GM21786 (cell line): ENCODE measurements around the gene AHCYL1.

ENCODE experiments used
- ATAC-seq: cut with Tn5 transposase; IDR thresholded peaks from one replicate; pipeline ENCODE4 v1.9.1; 2021; ENCODE audit not compliant: unreplicated experiment

AHCYL1 gene

DNA sequence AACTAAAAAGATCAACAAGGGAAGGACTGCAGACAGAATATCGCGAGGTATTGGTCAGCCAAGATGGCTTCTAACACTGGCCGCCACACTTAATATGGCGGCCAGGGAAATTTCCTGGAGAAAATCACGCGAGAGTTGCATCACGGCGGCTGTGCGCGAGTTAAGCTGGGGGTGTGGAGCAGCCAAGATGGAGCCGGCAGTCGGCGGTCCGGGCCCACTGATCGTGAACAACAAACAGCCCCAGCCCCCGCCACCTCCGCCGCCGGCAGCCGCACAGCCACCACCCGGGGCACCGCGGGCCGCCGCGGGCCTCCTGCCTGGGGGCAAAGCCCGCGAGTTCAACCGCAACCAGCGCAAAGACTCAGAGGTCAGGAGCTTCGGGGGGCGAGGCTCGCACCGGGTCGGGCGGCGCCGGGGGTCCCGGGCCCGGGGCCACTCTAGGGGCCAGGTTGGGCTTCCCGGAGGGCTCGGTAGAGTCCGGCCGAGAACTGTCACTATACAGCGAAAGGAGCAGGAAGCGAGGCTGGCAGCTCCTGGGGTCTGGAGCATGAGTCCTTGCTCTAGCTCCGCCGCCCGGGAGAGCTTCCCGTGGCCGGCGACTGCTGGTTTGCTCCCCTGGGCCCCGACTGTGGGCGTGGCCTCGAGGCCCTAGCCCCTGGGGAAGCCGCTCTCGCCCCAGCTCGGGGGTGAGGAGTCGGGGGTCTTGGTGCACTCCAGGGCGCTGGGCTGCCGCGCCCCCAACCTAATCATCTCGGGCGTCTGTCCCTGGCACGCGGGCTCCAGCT is 50.1 kb downstream of the AHCYL1 start, which contains the start of gene STRIP1:
Gene STRIP1, plus strand, starts transcription at position 174 of the 785 bp plus-strand sequence. Its CDS starts 14 bp downstream, at position 188.
- ATAC-seq, result peak; percentile 86

DNA sequence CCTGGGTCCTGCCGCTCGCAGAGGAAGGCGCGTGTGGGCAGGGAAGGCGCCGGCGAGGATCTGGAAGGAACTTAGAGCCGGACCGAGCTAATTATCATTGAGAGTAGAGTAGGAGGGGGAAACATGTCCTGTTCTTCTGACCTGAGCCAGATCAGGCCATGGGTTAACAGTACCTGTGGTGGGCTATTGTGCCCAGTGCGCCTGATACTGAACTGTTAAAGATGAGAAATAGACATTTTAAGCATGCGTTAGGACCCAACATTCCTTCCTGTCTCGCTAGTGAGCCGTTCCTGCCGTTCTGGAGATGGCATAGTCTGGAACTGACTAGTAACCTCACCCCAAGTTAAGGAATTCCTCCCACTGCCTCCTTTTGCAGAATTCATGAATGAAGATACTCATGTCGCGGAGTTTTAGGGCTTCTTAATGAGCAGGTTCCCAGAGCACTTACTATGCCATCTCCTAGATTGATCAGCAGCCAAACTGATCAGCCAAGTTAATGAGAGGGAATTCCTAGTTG is 50.7 kb downstream of the AHCYL1 start:
- ATAC-seq, result no peak

- ATAC-seq, result no peak
Observed at GRCh38 chr1:110038271-110038670, 53.7 kb downstream of the AHCYL1 start.

GRCh38 chr1:110039641-110040040 is 55.1 kb downstream of the AHCYL1 start:
- ATAC-seq, result no peak

- no peak for ATAC-seq
Observed at GRCh38 chr1:110040548-110040947, 56.0 kb downstream of the AHCYL1 start.

- no peak for ATAC-seq
Observed at GRCh38 chr1:110043016-110043415, 58.5 kb downstream of the AHCYL1 start.

DNA sequence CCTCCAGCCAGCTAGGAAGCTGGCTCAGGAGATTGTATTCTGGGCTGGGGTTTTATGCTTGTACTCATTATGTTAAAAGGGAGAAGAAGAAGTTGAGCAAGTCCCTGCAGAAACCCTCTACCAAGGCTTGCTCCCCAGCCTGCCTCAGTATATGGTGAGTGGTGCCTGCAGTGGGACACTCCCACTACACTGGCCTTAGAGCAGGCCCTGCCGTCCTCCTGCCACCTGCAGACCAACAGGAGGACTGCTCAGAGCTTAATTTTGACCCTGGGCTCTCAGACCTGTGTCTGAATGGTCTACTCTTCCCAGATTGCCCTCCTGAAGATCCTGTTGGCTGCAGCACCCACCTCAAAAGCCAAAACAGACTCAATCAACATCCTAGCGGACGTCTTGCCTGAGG is 62.9 kb downstream of the AHCYL1 start:
- ATAC-seq, result no peak

DNA sequence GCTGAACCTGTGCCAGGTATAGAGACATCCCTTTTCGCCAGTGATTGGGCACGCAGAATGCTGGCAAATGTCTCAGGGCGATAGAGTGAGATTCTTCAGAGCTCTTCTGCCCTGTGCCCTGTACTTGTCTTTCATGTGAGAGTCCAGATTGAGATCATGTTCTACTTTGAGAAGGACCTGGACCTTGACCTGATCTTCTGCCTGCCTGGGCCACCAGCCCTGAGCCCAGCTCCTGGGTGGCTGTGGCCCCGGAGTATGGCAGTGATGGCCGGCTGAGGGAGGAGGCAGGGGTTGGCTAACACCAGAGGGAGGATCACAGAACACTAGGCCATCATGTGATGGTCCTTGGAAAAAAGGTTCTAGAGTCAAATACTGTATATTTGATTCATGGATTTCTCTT is 63.7 kb downstream of the AHCYL1 start:
- no peak for ATAC-seq

GRCh38 chr1:110048923-110049601 is 64.5 kb downstream of the AHCYL1 start:
- ATAC-seq, result no peak

- no peak for ATAC-seq
Observed at GRCh38 chr1:110049801-110050601, 65.4 kb downstream of the AHCYL1 start.

GRCh38 chr1:110050602-110051261 is 66.2 kb downstream of the AHCYL1 start:
- no peak for ATAC-seq

- no peak for ATAC-seq
Observed at GRCh38 chr1:110051262-110051648, 66.7 kb downstream of the AHCYL1 start.

DNA sequence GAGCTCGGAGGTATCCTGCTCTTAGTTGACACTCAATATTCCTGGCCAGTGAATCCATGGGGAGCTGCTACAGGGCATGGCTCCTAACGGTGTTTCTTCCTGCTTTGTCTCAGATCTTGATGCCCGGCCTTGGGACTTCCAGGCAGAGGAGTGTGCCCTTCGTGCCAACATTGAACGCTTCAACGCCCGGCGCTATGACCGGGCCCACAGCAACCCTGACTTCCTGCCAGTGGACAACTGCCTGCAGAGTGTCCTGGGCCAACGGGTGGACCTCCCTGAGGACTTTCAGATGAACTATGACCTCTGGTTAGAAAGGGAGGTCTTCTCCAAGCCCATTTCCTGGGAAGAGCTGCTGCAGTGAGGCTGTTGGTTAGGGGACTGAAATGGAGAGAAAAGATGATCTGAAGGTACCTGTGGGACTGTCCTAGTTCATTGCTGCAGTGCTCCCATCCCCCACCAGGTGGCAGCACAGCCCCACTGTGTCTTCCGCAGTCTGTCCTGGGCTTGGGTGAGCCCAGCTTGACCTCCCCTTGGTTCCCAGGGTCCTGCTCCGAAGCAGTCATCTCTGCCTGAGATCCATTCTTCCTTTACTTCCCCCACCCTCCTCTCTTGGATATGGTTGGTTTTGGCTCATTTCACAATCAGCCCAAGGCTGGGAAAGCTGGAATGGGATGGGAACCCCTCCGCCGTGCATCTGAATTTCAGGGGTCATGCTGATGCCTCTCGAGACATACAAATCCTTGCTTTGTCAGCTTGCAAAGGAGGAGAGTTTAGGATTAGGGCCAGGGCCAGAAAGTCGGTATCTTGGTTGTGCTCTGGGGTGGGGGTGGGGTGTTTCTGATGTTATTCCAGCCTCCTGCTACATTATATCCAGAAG is 69.2 kb downstream of the AHCYL1 start:
- ATAC-seq, result no peak

DNA sequence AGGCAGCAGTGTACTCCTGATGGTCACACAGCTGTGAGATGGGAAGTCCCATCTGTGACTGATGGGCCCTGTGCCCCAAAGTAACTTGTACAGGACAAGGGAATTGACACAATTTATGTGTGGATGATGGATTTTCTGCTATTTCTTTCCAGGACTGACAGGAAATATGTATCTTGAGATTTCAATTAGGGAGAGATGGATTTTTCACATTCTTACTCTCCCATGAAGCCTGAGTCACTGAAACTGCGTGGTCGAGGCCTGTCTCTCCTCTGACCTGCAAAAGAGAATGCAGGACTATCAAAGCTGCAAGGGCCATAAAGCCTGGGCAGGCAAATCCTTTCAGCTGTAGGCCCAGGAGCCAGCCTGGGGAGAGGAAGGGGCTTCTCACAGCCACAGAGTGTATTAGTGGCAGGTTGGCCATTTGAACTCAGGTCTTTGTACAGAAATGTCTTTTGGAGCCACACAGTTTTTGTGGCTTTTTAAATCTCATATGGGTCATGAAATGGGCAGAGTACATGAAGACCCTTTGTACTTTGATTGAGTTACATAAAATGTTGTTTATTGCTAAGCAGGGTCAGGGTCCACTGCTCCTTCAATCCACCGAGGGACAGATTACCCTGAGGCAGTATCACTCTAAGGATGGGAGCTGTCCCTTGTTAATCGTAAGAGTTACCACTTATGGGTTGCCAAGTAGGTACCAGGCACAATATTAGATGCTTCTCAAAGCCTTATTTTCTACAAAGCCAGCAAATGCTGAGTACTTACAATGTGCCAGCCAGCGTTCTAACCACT is 71.1 kb downstream of the AHCYL1 start:
- ATAC-seq, result no peak

- ATAC-seq, result no peak
Observed at GRCh38 chr1:110056285-110056683, 71.7 kb downstream of the AHCYL1 start.

- no peak for ATAC-seq
Observed at GRCh38 chr1:110056776-110057175, 72.2 kb downstream of the AHCYL1 start.

- ATAC-seq, result no peak
Observed at GRCh38 chr1:110057963-110058518, 73.5 kb downstream of the AHCYL1 start.

DNA sequence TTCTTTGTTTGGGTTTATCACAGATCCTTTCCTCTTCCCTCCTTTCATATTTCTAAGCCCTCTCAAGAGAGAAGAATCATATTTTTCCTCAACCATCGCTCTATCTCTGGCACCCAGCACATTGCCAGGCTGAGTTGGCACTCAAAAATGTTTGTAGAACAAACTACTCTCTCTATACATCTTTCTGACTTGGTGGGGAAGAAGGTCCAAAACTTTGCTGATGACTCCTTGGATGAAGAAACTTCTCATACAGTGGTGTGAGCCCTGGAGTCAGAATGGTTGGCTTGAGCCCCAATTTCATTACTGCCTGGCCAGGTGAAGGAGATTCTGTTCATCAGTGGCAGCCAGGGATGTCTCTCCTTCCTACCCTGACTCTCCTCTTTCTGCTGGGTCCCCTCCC is 74.0 kb downstream of the AHCYL1 start:
- ATAC-seq, result no peak
